Head of caudate nucleus (tissue), 42 donors: ENCODE results near the gene TRPM6.
A peak's percentile ranks its signal among the peaks of the same experiment; 100 is the strongest.
"Not testable (repeated sequence)": the region's sequence is repeated elsewhere in the genome, so short reads cannot be mapped to it uniquely, and the experiment has no call there.

Experiments used
- DNase-seq, 42 donors: peaks; one replicate each; pipeline versions ENCODE4 v3.0.0 to v3.0.0-alpha.2; 2020 to 2021; ENCODE audit warnings: mixed read lengths in 7 of 42
- intact Hi-C: fragments of 100-400 bp; cut with DNase I; formaldehyde crosslinking; loops from one replicate; pipeline ENCODE4 v1.15.0; 2022

The TRPM6 gene

GRCh38 chr9:74887041-74887980 lies at the start of gene TRPM6:
Gene TRPM6, minus strand, starts transcription at chr9:74887921. Its CDS starts 65 bp downstream, at chr9:74887856.
- DNase-seq: peak in 40 of 42 donors; percentile 14 to 78 (median 36)
- intact Hi-C loops: no loop called here

- intact Hi-C loops: no loop called here
- DNase-seq: no peak
Measured at GRCh38 chr9:74935008-74935407, 47.3 kb upstream of the TRPM6 start.

GRCh38 chr9:74921737-74922136 lies 34.0 kb upstream of the TRPM6 start:
- intact Hi-C loops: no loop called here
- no peak for DNase-seq

GRCh38 chr9:74920944-74921626 lies 33.4 kb upstream of the TRPM6 start:
- DNase-seq: no peak
- intact Hi-C loops: no loop called here

- no peak for DNase-seq
- intact Hi-C loops: no loop called here
Measured at GRCh38 chr9:74910036-74910435, 22.3 kb upstream of the TRPM6 start.

GRCh38 chr9:74908665-74909064 lies 20.9 kb upstream of the TRPM6 start:
- DNase-seq: no peak
- intact Hi-C loops: no loop called here

GRCh38 chr9:74907085-74907484 lies 19.4 kb upstream of the TRPM6 start:
- no peak for DNase-seq
- intact Hi-C loops: no loop called here

- DNase-seq: no peak
- intact Hi-C loops: no loop called here
Measured at GRCh38 chr9:74901001-74901400, 13.3 kb upstream of the TRPM6 start.

GRCh38 chr9:74888449-74888848 lies 728 bp upstream of the TRPM6 start:
- intact Hi-C loops: not testable (repeated sequence)

GRCh38 chr9:74887981-74888370 lies 255 bp upstream of the TRPM6 start:
- intact Hi-C loops: no loop called here
- DNase-seq: no peak

More at GRCh38 chr9:74888449-74888848, 728 bp upstream of the TRPM6 start:
- not testable (repeated sequence) for DNase-seq

GRCh38 chr9:74876382-74876949 lies 11.3 kb downstream of the TRPM6 start:
- DNase-seq: no peak
- intact Hi-C loops: no loop called here

GRCh38 chr9:74875656-74876055 lies 12.1 kb downstream of the TRPM6 start:
- DNase-seq: no peak
- intact Hi-C loops: no loop called here

- intact Hi-C loops: no loop called here
- DNase-seq: no peak
Measured at GRCh38 chr9:74874220-74874619, 13.5 kb downstream of the TRPM6 start.

- intact Hi-C loops: no loop called here
- DNase-seq: no peak
Measured at GRCh38 chr9:74872619-74873233, 15.0 kb downstream of the TRPM6 start.

GRCh38 chr9:74867483-74867882 lies 20.2 kb downstream of the TRPM6 start:
- intact Hi-C loops: no loop called here
- no peak for DNase-seq

- DNase-seq: no peak
- intact Hi-C loops: no loop called here
Measured at GRCh38 chr9:74865177-74865576, 22.5 kb downstream of the TRPM6 start.

- intact Hi-C loops: no loop called here
Measured at GRCh38 chr9:74861773-74862474, 25.8 kb downstream of the TRPM6 start.

GRCh38 chr9:74861071-74861470 lies 26.6 kb downstream of the TRPM6 start:
- DNase-seq: no peak
- intact Hi-C loops: no loop called here

More at GRCh38 chr9:74861773-74862474, 25.8 kb downstream of the TRPM6 start:
- DNase-seq: no peak

- intact Hi-C loops, DNase-seq: not testable (repeated sequence)
Measured at GRCh38 chr9:74860247-74860646, 27.5 kb downstream of the TRPM6 start.
